ENCODE data around the gene SLC50A1.

DNA sequence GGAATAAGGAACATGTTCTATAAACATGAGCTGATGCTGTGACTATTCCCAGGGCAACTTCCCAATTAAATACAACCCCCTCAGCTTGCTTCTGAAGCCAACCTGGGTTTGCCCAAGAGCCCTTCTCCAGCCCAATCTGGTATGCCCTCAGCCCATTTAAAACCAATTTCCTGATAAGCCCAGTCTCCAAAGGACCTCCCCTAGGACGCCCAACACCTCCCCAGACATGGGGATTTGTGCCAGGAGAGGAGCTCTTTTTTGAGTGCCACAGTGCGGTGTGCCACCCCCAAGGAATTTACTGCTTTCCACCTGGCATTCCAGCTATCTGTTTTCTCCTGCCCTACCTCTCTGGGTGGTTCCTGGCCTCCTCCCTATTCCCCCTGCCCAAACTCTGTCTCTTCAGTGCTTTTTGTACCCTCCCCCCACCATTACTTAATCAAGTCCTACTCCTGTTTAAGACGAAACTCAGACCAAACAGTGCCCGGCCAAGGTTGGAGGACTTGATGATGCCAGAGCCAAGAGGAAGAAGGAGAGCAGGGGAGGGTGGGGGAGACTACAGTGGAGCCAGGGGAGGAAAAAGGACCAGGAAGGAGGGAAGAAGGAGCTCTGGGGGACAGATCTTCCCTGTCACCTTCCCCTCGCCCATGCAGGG is 19.4 kb upstream of the SLC50A1 start:
- TF ChIP-seq, protein P1, sequence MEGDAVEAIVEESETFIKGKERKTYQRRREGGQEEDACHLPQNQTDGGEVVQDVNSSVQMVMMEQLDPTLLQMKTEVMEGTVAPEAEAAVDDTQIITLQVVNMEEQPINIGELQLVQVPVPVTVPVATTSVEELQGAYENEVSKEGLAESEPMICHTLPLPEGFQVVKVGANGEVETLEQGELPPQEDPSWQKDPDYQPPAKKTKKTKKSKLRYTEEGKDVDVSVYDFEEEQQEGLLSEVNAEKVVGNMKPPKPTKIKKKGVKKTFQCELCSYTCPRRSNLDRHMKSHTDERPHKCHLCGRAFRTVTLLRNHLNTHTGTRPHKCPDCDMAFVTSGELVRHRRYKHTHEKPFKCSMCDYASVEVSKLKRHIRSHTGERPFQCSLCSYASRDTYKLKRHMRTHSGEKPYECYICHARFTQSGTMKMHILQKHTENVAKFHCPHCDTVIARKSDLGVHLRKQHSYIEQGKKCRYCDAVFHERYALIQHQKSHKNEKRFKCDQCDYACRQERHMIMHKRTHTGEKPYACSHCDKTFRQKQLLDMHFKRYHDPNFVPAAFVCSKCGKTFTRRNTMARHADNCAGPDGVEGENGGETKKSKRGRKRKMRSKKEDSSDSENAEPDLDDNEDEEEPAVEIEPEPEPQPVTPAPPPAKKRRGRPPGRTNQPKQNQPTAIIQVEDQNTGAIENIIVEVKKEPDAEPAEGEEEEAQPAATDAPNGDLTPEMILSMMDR (IDR thresholded peaks at IDR 0.05; ENCODE audit: insufficient read depth, low read depth, low read length), result no peak
- TF ChIP-seq EZH2 (IDR thresholded peaks at IDR 0.05; ENCODE audit: insufficient read depth, low read length), result no peak

Data from astrocyte (in vitro differentiated cells and primary cell).